Neuronal stem cell (in vitro differentiated cells): ENCODE results near the gene PCDHGB1.
A peak's percentile ranks its signal among the peaks of the same experiment; 100 is the strongest.

ENCODE experiments used
- DNase-seq: peaks from one replicate; pipeline ENCODE4 v3.0.0-alpha.2; 2013; ENCODE audit warnings: low spot score
- H2AFZ ChIP-seq: one replicate; pipeline ENCODE4 v1.6.1; 2013; ENCODE audit warnings: mild to moderate bottlenecking, low read length, inconsistent platforms
- H2AK5ac ChIP-seq: 2 replicates; pipeline ENCODE4 v1.6.1; 2013; ENCODE audit warnings: low read depth, mild to moderate bottlenecking, inconsistent platforms, low read length, moderate library complexity, mixed read lengths
- H2BK120ac ChIP-seq: 2 replicates; pipeline ENCODE4 v1.6.1; 2013; ENCODE audit warnings: low read depth, mild to moderate bottlenecking, inconsistent platforms, low read length, moderate library complexity, mixed read lengths
- H2BK12ac ChIP-seq: one replicate; pipeline ENCODE4 v1.6.1; 2013; ENCODE audit warnings: low read length, inconsistent platforms
- H2BK15ac ChIP-seq: 2 replicates; pipeline ENCODE4 v1.6.1; 2013; ENCODE audit warnings: mild to moderate bottlenecking, low read length, inconsistent platforms, mixed read lengths
- H2BK5ac ChIP-seq: one replicate; pipeline ENCODE4 v1.6.1; 2013; ENCODE audit warnings: inconsistent platforms, mild to moderate bottlenecking, low read length, moderate library complexity
- H3K14ac ChIP-seq: one replicate; pipeline ENCODE4 v1.6.1; 2013; ENCODE audit warnings: low read length, inconsistent platforms
- H3K18ac ChIP-seq: 2 replicates; pipeline ENCODE4 v1.6.1; 2013; ENCODE audit warnings: low read length, inconsistent platforms
- H3K23ac ChIP-seq: 2 replicates; pipeline ENCODE4 v1.6.1; 2013; ENCODE audit warnings: low read depth, mild to moderate bottlenecking, mixed read lengths, low read length, inconsistent platforms; ENCODE audit not compliant: poor library complexity
- H3K27ac ChIP-seq: replicated peaks from 3 replicates; pipeline ENCODE4 v1.5.1; 2013; ENCODE audit warnings: low read length, inconsistent platforms
- H3K27me3 ChIP-seq, 3 experiments: 2 replicates each; pipeline ENCODE4 v1.6.1; 2013; ENCODE audit warnings: low read length in 3 of 3, mild to moderate bottlenecking in 2 of 3, inconsistent platforms in 1 of 3, low read depth in 1 of 3, mixed read lengths in 1 of 3, moderate library complexity in 1 of 3; ENCODE audit not compliant: control insufficient read depth in 3 of 3, insufficient read depth in 3 of 3
- H3K36me3 ChIP-seq, 2 donors: replicated peaks in 1 of 2; 2 replicates each; pipeline ENCODE4 v1.6.1; 2013; ENCODE audit warnings: low read length in 2 of 2; ENCODE audit not compliant: control insufficient read depth in 2 of 2, insufficient read depth in 2 of 2
- H3K4ac ChIP-seq: 2 replicates; pipeline ENCODE4 v1.6.1; 2013; ENCODE audit warnings: inconsistent platforms, mild to moderate bottlenecking, low read length, moderate library complexity
- H3K4me1 ChIP-seq, 2 donors: 1 replicate in 1 of 2; 2 replicates in 1 of 2; pipeline ENCODE4 v1.6.1; 2013; ENCODE audit warnings: low read length in 2 of 2, low read depth in 1 of 2; ENCODE audit not compliant: control insufficient read depth in 2 of 2, insufficient read depth in 1 of 2
- H3K4me2 ChIP-seq: one replicate; pipeline ENCODE4 v1.6.1; 2013; ENCODE audit warnings: mild to moderate bottlenecking, low read length, inconsistent platforms; ENCODE audit not compliant: insufficient read depth, poor library complexity, severe bottlenecking
- H3K4me3 ChIP-seq, 2 donors: 2 replicates each; pipeline ENCODE4 v1.5.1; 2013; ENCODE audit warnings: low read length in 2 of 2, mild to moderate bottlenecking in 2 of 2, inconsistent platforms in 1 of 2, moderate library complexity in 1 of 2
- H3K79me1 ChIP-seq: one replicate; pipeline ENCODE4 v1.6.1; 2013; ENCODE audit warnings: low read depth, mild to moderate bottlenecking, inconsistent platforms, low read length, moderate library complexity
- H3K9ac ChIP-seq: one replicate; pipeline ENCODE4 v1.6.1; 2013; ENCODE audit warnings: mild to moderate bottlenecking, low read depth, low read length, inconsistent platforms; ENCODE audit not compliant: poor library complexity
- H3K9me3 ChIP-seq, 2 donors: replicated peaks in 1 of 2; 2 replicates each; pipeline versions ENCODE3 to v1.6.1; 2013; ENCODE audit warnings: low read length in 2 of 2, mild to moderate bottlenecking in 2 of 2, inconsistent platforms in 1 of 2, low read depth in 1 of 2, mixed read lengths in 1 of 2, moderate library complexity in 1 of 2; ENCODE audit not compliant: control insufficient read depth in 2 of 2, insufficient read depth in 1 of 2
- H4K8ac ChIP-seq: one replicate; pipeline ENCODE4 v1.6.1; 2013; ENCODE audit warnings: low read depth, mild to moderate bottlenecking, inconsistent platforms, low read length, moderate library complexity
- H4K91ac ChIP-seq: one replicate; pipeline ENCODE4 v1.6.1; 2013; ENCODE audit warnings: low read length, low read depth, mild to moderate bottlenecking, inconsistent platforms; ENCODE audit not compliant: poor library complexity
- WGBS, 2 donors: extraction: QIAGEN DNeasy Blood & Tissue Kit; methylation state at CpG; one replicate each; pipeline ENCODE4 v1.1.7; 2013; ENCODE audit warnings: missing lambda C conversion rate in 2 of 2, mixed read lengths in 1 of 2; ENCODE audit not compliant: insufficient read length in 2 of 2, insufficient replicate concordance in 1 of 2; ENCODE audit errors: extremely low coverage in 2 of 2; 5-methylcytosine and 5-hydroxymethylcytosine counted together

Gene PCDHGB1

DNA sequence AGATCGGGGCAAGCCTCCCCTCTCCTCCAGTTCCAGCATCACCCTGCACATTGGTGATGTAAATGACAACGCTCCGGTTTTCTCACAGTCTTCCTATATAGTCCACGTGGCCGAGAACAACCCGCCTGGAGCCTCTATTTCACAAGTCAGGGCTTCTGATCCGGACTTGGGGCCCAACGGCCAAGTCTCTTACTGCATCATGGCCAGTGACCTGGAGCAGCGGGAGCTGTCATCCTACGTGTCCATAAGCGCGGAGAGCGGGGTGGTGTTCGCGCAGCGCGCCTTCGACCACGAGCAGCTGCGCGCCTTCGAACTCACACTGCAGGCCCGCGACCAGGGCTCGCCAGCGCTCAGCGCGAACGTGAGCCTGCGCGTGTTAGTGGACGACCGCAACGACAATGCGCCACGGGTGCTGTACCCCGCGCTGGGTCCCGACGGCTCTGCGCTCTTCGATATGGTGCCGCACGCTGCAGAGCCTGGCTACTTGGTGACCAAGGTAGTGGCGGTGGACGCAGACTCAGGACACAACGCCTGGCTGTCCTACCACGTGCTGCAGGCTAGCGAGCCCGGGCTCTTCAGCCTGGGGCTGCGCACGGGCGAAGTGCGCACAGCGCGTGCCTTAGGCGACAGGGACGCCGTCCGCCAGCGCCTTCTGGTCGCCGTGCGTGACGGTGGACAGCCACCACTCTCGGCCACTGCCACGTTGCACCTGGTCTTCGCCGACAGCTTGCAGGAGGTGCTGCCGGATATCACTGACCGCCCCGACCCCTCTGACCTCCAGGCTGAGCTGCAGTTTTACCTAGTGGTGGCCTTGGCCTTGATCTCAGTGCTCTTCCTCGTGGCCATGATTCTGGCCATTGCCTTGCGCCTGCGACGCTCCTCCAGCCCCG is 39.5 kb downstream of the PCDHGB1 start:
- no peak overlapping the region for H2AFZ ChIP-seq
- H3K18ac ChIP-seq = peak overlapping the region; percentile 30
- H3K36me3 ChIP-seq = peaks cover 14 to 26% of the 10 kb centered on the region in 2 donors
- H4K8ac ChIP-seq = no peak overlapping the region
- peaks cover 40 to 70% of the 10 kb centered on the region in 2 donors for H3K9me3 ChIP-seq
- peak overlapping the region in 1 of 2 donors; percentile 24 for H3K4me3 ChIP-seq
- no peak overlapping the region for H2BK15ac ChIP-seq
- no peak overlapping the region for H3K4me2 ChIP-seq
- no peak overlapping the region for H2BK120ac ChIP-seq
- no peak overlapping the region for H2BK12ac ChIP-seq
- H3K23ac ChIP-seq = peak overlapping the region; percentile 16
- H3K27me3 ChIP-seq = no peaks in the 10 kb centered on the region
- H3K14ac ChIP-seq = no peak overlapping the region
- no peak for DNase-seq
- H2BK5ac ChIP-seq = no peak overlapping the region
- peak overlapping the region; percentile 51 for H3K9ac ChIP-seq
- H3K4ac ChIP-seq = no peak overlapping the region
- no peaks in the 10 kb centered on the region for H3K4me1 ChIP-seq
- H3K79me1 ChIP-seq = peaks cover 4% of the 10 kb centered on the region
- no CpG with 5 or more reads among the region's 77 CpGs for WGBS, 2 donors
- H4K91ac ChIP-seq = no peak overlapping the region
- H2AK5ac ChIP-seq = no peak overlapping the region
- H3K27ac ChIP-seq = no peak overlapping the region

DNA sequence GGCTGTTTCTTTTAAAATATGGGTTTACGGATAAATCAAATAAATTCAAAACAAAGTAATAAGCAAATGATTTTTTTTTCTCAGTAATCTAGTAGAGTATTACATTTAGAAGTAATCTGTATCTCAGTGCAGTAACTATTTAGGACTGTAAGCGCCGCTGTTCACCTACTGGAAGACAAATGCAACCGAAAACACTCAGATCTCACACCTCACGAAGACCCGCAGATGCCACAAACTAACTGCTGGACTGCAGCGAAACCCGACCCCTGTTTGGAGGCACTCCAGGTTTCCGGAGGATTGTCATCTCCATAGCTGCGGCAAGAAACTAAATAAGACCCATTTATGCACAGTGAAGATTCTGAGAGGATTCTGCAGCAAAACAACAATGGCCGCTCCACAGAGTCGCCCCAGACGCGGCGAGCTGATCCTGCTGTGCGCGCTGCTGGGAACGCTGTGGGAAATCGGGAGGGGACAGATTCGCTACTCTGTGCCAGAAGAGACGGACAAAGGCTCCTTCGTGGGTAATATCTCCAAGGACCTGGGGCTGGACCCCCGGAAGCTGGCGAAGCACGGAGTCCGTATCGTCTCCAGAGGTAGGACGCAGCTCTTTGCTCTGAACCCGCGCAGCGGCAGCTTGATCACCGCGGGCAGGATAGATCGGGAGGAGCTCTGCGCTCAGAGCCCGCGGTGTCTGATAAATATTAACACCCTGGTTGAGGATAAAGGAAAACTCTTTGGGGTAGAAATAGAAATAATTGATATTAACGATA is 42.7 kb downstream of the PCDHGB1 start, which contains the start of gene PCDHGA8:
Gene PCDHGA8, plus strand, starts transcription at position 205 of the 770 bp plus-strand sequence. Its CDS starts 181 bp downstream, at position 386.
- H3K9ac ChIP-seq = no peak within 1 kb of the TSS
- no peaks in the 10 kb centered on the region for H3K27me3 ChIP-seq
- WGBS, 2 donors = no CpG with 5 or more reads among the region's 38 CpGs
- H2AFZ ChIP-seq = no peak within 1 kb of the TSS
- H3K4me1 ChIP-seq = no peaks in the 10 kb centered on the region
- H2AK5ac ChIP-seq = no peak within 1 kb of the TSS
- no peak within 1 kb of the TSS for H3K18ac ChIP-seq
- H3K36me3 ChIP-seq = peaks cover 14 to 26% of the 10 kb centered on the region in 2 donors
- peaks cover 40 to 85% of the 10 kb centered on the region in 2 donors for H3K9me3 ChIP-seq
- H2BK12ac ChIP-seq = no peak within 1 kb of the TSS
- no peak within 1 kb of the TSS for H4K8ac ChIP-seq
- no peak within 1 kb of the TSS for H2BK120ac ChIP-seq
- no peak within 1 kb of the TSS for H2BK15ac ChIP-seq
- no peak within 1 kb of the TSS for H3K23ac ChIP-seq
- no peak within 1 kb of the TSS for H3K14ac ChIP-seq
- H3K79me1 ChIP-seq = peaks cover 6% of the 10 kb centered on the region
- H3K4me3 ChIP-seq = no peak within 1 kb of the TSS
- H3K4me2 ChIP-seq = no peak within 1 kb of the TSS
- no peak within 1 kb of the TSS for H3K27ac ChIP-seq
- no peak within 1 kb of the TSS for H2BK5ac ChIP-seq
- no peak for DNase-seq
- no peak within 1 kb of the TSS for H3K4ac ChIP-seq
- no peak within 1 kb of the TSS for H4K91ac ChIP-seq

DNA sequence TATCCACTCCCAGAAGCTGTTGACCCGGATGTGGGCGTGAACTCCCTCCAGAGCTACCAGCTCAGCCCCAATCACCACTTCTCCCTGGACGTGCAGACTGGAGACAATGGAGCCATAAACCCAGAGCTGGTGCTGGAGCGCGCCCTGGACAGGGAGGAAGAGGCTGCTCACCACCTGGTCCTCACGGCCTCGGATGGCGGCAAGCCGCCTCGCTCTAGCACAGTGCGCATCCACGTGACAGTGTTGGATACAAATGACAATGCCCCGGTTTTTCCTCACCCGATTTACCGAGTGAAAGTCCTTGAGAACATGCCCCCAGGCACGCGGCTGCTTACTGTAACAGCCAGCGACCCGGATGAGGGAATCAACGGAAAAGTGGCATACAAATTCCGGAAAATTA is 43.4 kb downstream of the PCDHGB1 start:
- no peak overlapping the region for H2AFZ ChIP-seq
- no peaks in the 10 kb centered on the region for H3K27me3 ChIP-seq
- H4K91ac ChIP-seq = no peak overlapping the region
- no peak overlapping the region for H3K14ac ChIP-seq
- no peak for DNase-seq
- H4K8ac ChIP-seq = no peak overlapping the region
- no peak overlapping the region for H2BK120ac ChIP-seq
- H2AK5ac ChIP-seq = no peak overlapping the region
- H3K23ac ChIP-seq = no peak overlapping the region
- no CpG with 5 or more reads among the region's 21 CpGs for WGBS, 2 donors
- H3K4me2 ChIP-seq = no peak overlapping the region
- no peak overlapping the region for H3K4me3 ChIP-seq
- no peak overlapping the region for H3K18ac ChIP-seq
- no peaks in the 10 kb centered on the region for H3K4me1 ChIP-seq
- no peak overlapping the region for H2BK5ac ChIP-seq
- peaks cover 6% of the 10 kb centered on the region for H3K79me1 ChIP-seq
- no peak overlapping the region for H3K4ac ChIP-seq
- H3K36me3 ChIP-seq = peaks cover 14 to 26% of the 10 kb centered on the region in 2 donors
- no peak overlapping the region for H3K27ac ChIP-seq
- H3K9ac ChIP-seq = no peak overlapping the region
- H2BK15ac ChIP-seq = no peak overlapping the region
- no peak overlapping the region for H2BK12ac ChIP-seq
- peaks cover 39 to 83% of the 10 kb centered on the region in 2 donors for H3K9me3 ChIP-seq
